Ishikawa (cell line): ENCODE measurements around the gene KRT36.
A peak's percentile ranks its signal among the peaks of the same experiment; 100 is the strongest.

Experiments
- CEBPB ChIP-seq: IDR thresholded peaks from 2 replicates; pipeline ENCODE4 v1.6.1; 2012
- CREB1 ChIP-seq: IDR thresholded peaks from 2 replicates; pipeline ENCODE4 v1.6.1; 2012; ENCODE audit warnings: low read depth
- EGR1 ChIP-seq: IDR thresholded peaks from 2 replicates; pipeline ENCODE4 v1.6.1; 2012
- EP300 ChIP-seq: IDR thresholded peaks from 2 replicates; pipeline ENCODE4 v1.6.1; 2012; ENCODE audit warnings: borderline replicate concordance
- FOXM1 ChIP-seq: IDR thresholded peaks from 2 replicates; pipeline ENCODE4 v1.6.1; 2012; ENCODE audit warnings: low read depth, borderline replicate concordance
- NFIC ChIP-seq: IDR thresholded peaks from 2 replicates; pipeline ENCODE4 v1.6.1; 2012
- RAD21 ChIP-seq: IDR thresholded peaks from 2 replicates; pipeline ENCODE4 v1.6.1; 2012; ENCODE audit warnings: low read depth
- TAF1 ChIP-seq: IDR thresholded peaks from 2 replicates; pipeline ENCODE4 v1.6.1; 2012; ENCODE audit warnings: low read depth, mild to moderate bottlenecking
- TCF12 ChIP-seq: IDR thresholded peaks from 2 replicates; pipeline ENCODE4 v1.6.1; 2012; ENCODE audit warnings: low read depth
- TEAD4 ChIP-seq: IDR thresholded peaks from 2 replicates; pipeline ENCODE4 v1.6.1; 2012
- YY1 ChIP-seq: IDR thresholded peaks from 2 replicates; pipeline ENCODE4 v1.6.1; 2012; ENCODE audit warnings: low read depth
- ZBTB7A ChIP-seq: IDR thresholded peaks from 2 replicates; pipeline ENCODE4 v1.6.1; 2012; ENCODE audit warnings: low read depth
- TF ChIP-seq, protein P1 (sequence below): IDR thresholded peaks from 2 replicates; pipeline ENCODE4 v1.6.1; 2012
- TF ChIP-seq, protein P2 (sequence below): IDR thresholded peaks from 2 replicates; pipeline ENCODE4 v1.6.1; 2012
- TF ChIP-seq, protein P3 (sequence below): IDR thresholded peaks from 2 replicates; pipeline ENCODE4 v1.6.1; 2012; ENCODE audit warnings: low read depth, mild to moderate bottlenecking

KRT36 gene

DNA sequence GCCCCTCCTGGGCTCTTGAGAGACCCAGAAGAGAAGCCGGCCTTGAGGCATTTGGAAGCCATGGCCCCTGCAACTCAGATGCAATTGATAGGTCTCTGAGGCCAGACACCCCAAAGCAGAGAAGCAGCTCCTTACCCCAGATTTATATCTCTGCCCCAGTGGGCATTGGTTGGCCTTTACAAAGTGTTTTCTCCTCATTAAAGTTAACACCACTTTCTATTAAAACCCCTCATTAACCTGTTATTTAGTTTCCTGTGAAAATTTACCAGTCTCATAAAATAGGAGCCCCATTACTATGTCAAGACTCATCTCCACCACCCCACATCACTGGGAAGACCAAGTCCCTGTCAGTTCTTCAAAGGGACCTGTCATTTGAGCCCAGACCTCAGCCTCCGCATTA lies 8.7 kb downstream of the KRT36 start, which contains the start of gene KRT35:
Gene KRT35, minus strand, starts transcription at position 116 of the 400 bp plus-strand sequence. Its CDS starts 54 bp downstream, at position 62.
- TF ChIP-seq CREB1, result no peak
- TF ChIP-seq TEAD4, result no peak
- TF ChIP-seq ZBTB7A, result no peak
- TF ChIP-seq, protein P1, sequence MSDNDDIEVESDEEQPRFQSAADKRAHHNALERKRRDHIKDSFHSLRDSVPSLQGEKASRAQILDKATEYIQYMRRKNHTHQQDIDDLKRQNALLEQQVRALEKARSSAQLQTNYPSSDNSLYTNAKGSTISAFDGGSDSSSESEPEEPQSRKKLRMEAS, result no peak
- TF ChIP-seq EP300, result no peak
- no peak for TF ChIP-seq RAD21
- TF ChIP-seq, protein P2, sequence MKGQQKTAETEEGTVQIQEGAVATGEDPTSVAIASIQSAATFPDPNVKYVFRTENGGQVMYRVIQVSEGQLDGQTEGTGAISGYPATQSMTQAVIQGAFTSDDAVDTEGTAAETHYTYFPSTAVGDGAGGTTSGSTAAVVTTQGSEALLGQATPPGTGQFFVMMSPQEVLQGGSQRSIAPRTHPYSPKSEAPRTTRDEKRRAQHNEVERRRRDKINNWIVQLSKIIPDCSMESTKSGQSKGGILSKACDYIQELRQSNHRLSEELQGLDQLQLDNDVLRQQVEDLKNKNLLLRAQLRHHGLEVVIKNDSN, result no peak
- no peak for TF ChIP-seq CEBPB
- no peak for TF ChIP-seq FOXM1
- TF ChIP-seq, protein P3, sequence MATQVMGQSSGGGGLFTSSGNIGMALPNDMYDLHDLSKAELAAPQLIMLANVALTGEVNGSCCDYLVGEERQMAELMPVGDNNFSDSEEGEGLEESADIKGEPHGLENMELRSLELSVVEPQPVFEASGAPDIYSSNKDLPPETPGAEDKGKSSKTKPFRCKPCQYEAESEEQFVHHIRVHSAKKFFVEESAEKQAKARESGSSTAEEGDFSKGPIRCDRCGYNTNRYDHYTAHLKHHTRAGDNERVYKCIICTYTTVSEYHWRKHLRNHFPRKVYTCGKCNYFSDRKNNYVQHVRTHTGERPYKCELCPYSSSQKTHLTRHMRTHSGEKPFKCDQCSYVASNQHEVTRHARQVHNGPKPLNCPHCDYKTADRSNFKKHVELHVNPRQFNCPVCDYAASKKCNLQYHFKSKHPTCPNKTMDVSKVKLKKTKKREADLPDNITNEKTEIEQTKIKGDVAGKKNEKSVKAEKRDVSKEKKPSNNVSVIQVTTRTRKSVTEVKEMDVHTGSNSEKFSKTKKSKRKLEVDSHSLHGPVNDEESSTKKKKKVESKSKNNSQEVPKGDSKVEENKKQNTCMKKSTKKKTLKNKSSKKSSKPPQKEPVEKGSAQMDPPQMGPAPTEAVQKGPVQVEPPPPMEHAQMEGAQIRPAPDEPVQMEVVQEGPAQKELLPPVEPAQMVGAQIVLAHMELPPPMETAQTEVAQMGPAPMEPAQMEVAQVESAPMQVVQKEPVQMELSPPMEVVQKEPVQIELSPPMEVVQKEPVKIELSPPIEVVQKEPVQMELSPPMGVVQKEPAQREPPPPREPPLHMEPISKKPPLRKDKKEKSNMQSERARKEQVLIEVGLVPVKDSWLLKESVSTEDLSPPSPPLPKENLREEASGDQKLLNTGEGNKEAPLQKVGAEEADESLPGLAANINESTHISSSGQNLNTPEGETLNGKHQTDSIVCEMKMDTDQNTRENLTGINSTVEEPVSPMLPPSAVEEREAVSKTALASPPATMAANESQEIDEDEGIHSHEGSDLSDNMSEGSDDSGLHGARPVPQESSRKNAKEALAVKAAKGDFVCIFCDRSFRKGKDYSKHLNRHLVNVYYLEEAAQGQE, result no peak
- TF ChIP-seq YY1, result no peak
- no peak for TF ChIP-seq TCF12
- TF ChIP-seq EGR1, result no peak
- no peak for TF ChIP-seq TAF1
- TF ChIP-seq NFIC, result no peak

DNA sequence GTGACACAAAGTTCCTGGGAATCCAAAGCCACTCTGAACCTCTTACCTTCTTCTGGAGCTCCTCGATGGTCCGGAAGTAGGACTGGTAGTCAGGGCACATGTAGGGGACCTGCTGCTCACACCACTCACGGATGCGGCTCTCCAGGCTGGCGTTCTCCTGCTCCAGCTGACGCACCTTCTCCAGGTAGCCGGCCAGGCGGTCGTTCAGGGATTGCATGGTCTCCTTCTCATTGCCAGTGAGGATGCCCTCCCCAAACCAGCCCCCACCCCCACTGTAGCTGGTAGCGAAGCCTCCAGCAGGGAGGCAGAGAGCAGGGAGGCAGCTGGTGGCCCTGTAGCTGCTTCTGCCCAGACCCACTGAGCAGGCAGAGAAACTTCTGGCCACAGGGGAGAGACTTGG lies 9.1 kb downstream of the KRT36 start:
- no peak for TF ChIP-seq EP300
- TF ChIP-seq EGR1, result no peak
- no peak for TF ChIP-seq FOXM1
- no peak for TF ChIP-seq CREB1
- no peak for TF ChIP-seq TEAD4
- TF ChIP-seq, protein P2, result no peak
- TF ChIP-seq ZBTB7A, result no peak
- no peak for TF ChIP-seq TCF12
- TF ChIP-seq TAF1, result no peak
- no peak for TF ChIP-seq RAD21
- no peak for TF ChIP-seq CEBPB
- TF ChIP-seq YY1, result no peak
- TF ChIP-seq, protein P3, result no peak
- no peak for TF ChIP-seq NFIC
- TF ChIP-seq, protein P1, result no peak

DNA sequence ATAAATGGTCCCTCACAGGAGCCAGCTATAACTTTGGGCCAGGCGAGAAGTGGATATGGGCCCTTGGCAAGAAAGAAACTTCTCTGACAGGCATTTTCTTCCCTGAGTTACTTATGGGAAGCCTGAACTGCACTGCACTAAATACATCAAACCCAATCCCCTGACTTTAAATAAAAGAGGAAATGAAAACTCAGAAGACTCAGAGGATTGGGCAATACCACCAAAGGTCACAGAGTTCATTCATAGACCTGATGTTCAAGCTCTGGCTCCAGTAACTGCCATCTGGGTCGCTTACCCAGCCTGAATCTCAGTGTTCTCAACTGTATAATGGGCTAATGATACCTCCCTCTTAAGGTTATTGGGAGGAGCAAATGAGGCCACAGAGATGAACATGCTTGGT lies 9.6 kb downstream of the KRT36 start:
- TF ChIP-seq EP300 (no peak), CEBPB (no peak), FOXM1 (no peak), EGR1 (no peak)

DNA sequence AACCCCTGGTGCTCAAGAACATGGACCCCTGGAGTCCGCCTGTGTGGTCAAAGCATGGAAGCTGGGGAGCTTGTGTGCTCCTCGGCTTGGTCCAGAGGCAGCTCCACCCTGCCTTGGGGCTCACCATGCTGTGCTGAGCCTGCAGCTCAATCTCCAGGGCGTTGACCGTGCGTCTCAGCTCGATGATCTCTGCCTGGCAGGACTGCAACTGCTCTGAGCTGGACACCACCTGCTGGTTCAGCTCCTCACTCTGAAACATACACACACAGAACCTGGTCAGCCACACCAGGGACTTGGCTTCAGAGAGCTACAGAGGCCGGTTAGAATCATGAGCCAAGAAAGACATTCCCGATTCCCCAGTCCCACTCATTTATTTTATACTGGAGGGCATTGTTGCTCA lies 11.5 kb downstream of the KRT36 start:
- TF ChIP-seq RAD21 (peak; percentile 21; the same call in 1 of the 2 replicates), EGR1 (no peak), ZBTB7A (no peak)

DNA sequence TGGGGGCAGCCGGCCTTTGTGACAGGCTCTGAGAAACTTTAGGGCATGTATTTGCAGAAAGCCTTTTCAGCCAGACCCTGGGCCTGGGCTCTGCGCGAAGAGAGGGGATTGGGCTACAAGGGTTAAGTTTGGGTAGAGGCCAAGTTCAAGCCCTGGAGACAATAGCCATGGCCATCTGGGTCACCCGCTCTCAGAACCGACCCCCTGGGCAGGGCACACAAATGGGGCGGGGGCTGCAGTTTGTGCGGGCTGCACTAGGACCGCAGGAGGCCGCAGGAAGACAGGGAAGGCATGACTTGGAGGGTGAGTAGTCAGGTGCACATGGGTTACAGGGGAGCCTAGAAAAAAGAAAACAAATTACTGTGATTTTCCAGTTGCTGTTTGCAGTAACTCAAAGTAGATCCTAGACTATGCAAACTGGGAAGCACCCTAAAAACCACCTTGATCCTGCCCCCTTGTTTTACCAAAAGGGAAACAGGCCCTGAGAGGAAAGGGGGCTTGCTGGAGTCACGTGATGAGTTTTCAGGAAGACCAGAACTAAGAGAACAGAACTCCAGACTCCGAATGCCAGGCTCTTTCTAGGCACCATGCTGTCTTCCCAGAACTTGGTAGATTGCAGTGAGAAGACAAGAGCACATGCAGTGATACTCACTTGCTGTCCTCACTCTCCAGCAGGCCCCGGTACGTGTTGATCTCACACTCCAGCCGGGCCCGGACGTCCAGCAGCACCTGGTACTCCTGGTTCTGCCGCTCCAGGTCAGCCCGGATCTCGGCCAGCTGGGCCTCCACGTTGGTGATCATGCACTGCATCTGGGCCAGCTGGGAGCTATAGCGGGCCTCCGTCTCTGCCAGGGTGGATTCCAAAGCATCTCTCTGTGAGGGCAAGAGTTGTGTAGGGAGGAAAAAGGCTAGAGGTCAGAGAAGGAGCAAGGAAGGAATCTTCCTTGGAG lies 12.6 kb downstream of the KRT36 start:
- no peak for TF ChIP-seq NFIC
- TF ChIP-seq, protein P2, result no peak
- TF ChIP-seq, protein P1, result no peak
- TF ChIP-seq, protein P3, result no peak
- no peak for TF ChIP-seq TEAD4
- TF ChIP-seq TCF12, result no peak
- no peak for TF ChIP-seq EP300
- TF ChIP-seq TAF1, result no peak
- no peak for TF ChIP-seq ZBTB7A
- no peak for TF ChIP-seq CREB1
- TF ChIP-seq CEBPB, result no peak
